ENCODE results near the gene DNASE1L3. TPM values are rescaled to one million over a fixed set of nuclear protein-coding genes. Genes with fewer than 3 reads are reported as not detected.

The DNASE1L3 gene
- total and polyA plus RNA-seq, 2 experiments from 2014 or later, result not detected

- H3K4me1 Mint-ChIP-seq, result no peaks in the 10 kb centered on the region
- H3K27ac ChIP-seq (ENCODE audit: low read depth), result no peak overlapping the region
- TF ChIP-seq CTCF (conservative IDR thresholded peaks at IDR 0.05; ENCODE audit: low read depth in 2 of 2) (no peak), ZNF462 (CRISPR knock-in tag; IDR thresholded peaks at IDR 0.05) (no peak), ETS1 (IDR thresholded peaks at IDR 0.05) (no peak), REST (IDR thresholded peaks at IDR 0.05; ENCODE audit: unreplicated experiment) (no peak), ZNF114 (CRISPR knock-in tag; IDR thresholded peaks at IDR 0.05) (no peak), POLR2AphosphoS5 (IDR thresholded peaks at IDR 0.05; ENCODE audit: low read depth) (no peak), ZNF331 (CRISPR knock-in tag; IDR thresholded peaks at IDR 0.05; ENCODE audit: low read depth) (no peak)
- H3K9me2 ChIP-seq (ENCODE audit: insufficient read depth), result peaks cover 7% of the 10 kb centered on the region; the same call in 1 of the 2 replicates
- H3F3A ChIP-seq (replicated peaks; ENCODE audit: low read depth), result no peaks in the 10 kb centered on the region
- peaks cover 3% of the 10 kb centered on the region for H3K27me3 Mint-ChIP-seq (ENCODE audit: insufficient read depth, low read depth, poor library complexity)
- H4K20me1 ChIP-seq (replicated peaks; ENCODE audit: insufficient read depth), result no peaks in the 10 kb centered on the region
- DNase-seq (ENCODE audit: low spot score) (no peak), ATAC-seq (no peak)
- H3K27me3 ChIP-seq (ENCODE audit: insufficient read depth), result no peaks in the 10 kb centered on the region
- no peak overlapping the region for H2AFZ ChIP-seq
- 0 out of 3 replicates have a peak, but pooled peaks cover 6% of the 10 kb centered on the region for H3K9me3 Mint-ChIP-seq
- H3K4me1 ChIP-seq (ENCODE audit: insufficient read depth), result no peaks in the 10 kb centered on the region
- no peak overlapping the region for H3K4me2 ChIP-seq
- H3K79me2 ChIP-seq (replicated peaks; ENCODE audit: insufficient read depth), result no peaks in the 10 kb centered on the region
- no peak overlapping the region for H3K4me3 ChIP-seq
- H3K27ac Mint-ChIP-seq, result no peak overlapping the region
- no peaks in the 10 kb centered on the region for H3K36me3 ChIP-seq (ENCODE audit: insufficient read depth)
- H3K36me3 Mint-ChIP-seq (ENCODE audit: low read depth), result no peaks in the 10 kb centered on the region
- H3K4me3 Mint-ChIP-seq, result no peak overlapping the region
Observed at GRCh38 chr3:58205981-58206380, 4.8 kb downstream of the DNASE1L3 start.

Measured in GM23338 (cell line).